Ecto neural progenitor cell (in vitro differentiated cells): Measurements from ENCODE around the gene NLK.
"Not testable (repeated sequence)": the region's sequence is repeated elsewhere in the genome, so short reads cannot be mapped to it uniquely, and the experiment has no call there.

Experiments used
- DNase-seq: peaks from one replicate; pipeline ENCODE4 v3.0.0-alpha.2; 2018; ENCODE audit warnings: low spot score

The NLK gene

GRCh38 chr17:28072936-28073533, 30.6 kb downstream of the NLK start:
- no peak for DNase-seq

- no peak for DNase-seq
Observed at GRCh38 chr17:28074010-28074409, 31.5 kb downstream of the NLK start.

- DNase-seq: no peak
Observed at GRCh38 chr17:28076144-28076543, 33.7 kb downstream of the NLK start.

DNA sequence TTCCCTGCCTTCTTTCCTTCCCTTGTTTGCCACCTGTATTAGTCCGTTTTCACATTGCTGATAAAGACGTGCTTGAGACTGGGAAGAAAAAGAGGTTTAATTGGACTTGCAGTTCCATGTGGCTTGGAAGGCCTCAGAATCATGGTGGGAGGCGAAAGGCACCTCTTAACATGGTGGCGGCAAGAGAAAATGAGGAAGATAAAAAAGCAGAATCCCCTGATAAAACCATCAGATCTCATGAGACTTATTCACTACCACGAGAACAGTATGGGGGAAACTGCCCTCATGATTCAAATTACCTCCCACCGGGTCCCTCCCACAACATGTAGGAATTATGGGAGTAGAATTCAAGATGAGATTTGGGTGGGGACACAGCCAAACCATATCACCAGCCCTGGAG, 34.7 kb downstream of the NLK start:
- not testable (repeated sequence) for DNase-seq

DNA sequence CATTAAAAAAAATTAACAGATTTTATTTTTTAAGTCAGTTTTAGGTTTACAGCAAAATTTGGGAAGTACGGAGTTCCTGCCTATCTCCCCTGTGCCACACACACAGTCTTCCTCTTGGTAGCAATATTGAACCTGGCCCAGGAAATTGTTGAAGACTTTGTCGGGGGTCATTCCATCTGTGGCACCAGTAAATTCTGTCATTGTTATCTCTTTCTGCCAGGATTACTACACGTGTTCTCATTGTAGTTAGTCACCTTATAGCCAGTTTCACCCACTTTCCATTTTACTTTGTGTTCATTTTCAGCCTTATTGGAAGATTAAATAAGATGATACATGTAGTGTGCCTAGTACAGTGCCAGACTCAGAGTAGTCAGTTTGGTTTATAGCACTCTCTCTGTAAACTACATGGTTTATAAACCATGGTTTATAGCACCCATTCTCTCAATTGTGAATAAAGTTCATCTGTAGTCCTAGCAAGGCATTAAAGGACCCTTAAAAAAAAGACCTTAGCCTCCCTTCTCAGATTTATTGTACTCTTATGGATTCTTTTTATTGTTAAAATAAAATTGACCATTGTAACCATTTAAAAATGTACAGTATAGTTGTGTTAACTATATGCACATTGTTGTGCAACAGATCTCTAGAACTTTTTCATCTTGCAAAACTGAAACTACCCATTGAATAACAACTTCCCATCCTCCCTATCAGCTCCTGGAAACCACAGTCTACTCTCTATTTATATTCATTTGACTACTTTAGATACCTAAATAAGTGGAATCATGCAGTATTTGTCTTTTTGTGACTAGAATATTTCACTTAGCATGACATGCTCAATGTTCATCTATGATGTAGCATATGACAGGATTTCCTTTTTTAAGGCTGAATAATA, 36.1 kb downstream of the NLK start:
- no peak for DNase-seq

DNA sequence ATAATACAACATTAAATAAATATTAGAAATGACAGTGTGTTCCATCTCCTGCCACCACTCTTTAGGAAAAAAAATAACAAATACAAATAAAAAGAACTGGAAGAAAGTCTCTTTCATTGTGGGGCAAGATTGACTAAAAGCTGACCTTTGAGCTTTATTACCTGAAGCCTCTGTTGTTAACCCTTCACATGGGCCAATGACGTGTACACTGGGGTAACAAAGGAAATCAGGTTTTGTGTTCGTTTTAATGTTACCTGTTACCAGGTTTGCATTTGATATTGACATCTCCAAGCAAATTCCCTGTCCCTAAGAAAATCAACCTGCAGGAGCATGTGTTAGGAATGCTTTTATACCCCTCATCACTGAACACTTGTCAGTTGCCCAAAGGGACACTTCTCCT, 39.0 kb downstream of the NLK start:
- no peak for DNase-seq

DNA sequence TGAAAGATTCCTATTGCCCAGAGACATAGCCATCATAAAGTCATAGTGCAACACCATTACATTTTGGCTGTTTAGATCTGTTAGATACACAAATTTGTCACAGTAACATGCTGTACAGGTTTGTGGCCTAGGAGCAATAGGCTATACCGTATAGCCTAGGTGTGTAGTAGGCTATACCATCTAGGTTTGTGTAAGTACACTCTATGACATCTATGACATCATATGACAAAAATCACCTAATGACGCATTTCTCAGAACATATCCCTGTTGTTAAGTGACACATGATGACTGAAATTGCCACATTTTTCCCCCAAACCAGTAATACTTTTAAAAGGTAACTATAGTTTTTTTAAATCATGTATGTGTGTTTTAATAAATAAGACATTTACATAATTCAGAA, 43.3 kb downstream of the NLK start:
- no peak for DNase-seq

- no peak for DNase-seq
Observed at GRCh38 chr17:28086519-28086918, 44.0 kb downstream of the NLK start.

DNA sequence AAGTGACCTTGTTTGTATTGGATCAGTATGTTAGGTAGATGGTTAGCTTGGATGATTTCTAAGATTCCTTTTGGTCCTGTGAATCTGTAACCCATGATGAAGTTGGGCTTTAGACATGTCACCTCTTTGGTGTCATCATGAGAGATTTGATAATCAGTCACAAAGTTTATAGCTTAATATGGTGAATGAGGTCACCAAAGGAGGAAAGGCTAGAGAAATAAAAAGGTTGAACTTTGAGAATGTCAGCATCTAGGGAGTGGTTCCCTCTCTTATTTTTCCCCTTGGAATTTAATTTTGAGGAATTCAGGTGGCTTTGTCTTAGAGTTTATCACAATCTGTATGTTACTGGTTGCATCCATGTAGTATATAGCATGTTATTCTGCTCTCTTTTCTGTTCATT, 45.3 kb downstream of the NLK start:
- DNase-seq: no peak

DNA sequence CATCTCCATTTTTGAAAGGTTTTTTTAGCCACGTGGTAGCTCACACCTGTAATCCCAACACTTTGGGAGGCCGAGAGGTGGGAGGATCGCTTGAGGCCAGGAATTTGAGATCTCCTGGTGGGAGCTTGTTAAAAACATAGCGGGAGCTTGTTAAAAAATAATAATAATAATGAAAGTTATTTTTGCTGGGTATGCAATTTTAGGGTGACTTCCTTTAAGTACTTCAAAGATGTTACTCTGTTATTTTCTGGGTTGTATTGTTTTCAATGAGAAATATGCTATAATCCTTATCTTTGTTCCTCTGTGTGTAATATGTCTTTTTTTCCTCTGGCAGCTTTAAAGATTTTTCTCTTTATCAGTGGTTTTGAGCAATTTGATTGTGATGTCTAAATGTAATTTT, 48.1 kb downstream of the NLK start:
- no peak for DNase-seq

DNA sequence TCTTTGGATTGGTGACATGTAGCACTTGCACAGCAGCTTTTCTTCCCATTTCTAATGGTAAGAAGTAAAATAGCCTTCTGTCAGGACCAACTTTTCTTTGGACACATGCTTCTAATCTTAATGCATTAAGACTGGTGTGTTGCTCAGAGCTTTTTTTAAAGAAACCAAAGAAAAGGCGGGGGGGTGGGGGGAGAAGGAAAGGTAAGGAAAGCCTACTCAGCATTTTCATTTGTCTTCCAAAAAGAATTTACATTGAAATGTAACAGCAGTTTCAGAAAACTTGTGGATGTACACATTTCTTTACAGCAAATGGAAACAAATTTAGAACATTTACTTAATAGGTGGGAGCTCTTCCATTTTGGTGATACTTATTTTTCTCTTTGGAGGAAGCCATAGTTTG, 49.6 kb downstream of the NLK start:
- no peak for DNase-seq

GRCh38 chr17:28093999-28094716, 51.7 kb downstream of the NLK start:
- DNase-seq: no peak

GRCh38 chr17:28096756-28097155, 54.3 kb downstream of the NLK start:
- no peak for DNase-seq

DNA sequence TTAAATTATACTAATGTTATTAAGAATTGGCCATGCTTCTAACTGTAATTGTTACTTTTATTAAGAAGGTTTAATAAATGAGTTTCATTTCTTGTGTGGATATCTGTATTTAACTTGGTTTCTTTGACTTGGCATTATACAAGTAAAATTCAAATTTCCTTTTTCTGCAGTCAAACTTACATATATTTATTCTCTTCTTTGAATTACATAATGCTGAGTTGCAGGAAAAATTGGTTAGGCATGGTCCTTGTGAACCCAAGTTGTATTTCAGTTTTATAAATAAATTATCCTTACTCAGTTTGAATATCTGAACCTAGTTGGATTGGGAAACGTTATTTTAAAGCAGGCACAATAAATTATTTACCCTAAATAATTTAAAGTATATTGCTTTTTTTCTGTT, 54.8 kb downstream of the NLK start:
- DNase-seq: no peak

DNA sequence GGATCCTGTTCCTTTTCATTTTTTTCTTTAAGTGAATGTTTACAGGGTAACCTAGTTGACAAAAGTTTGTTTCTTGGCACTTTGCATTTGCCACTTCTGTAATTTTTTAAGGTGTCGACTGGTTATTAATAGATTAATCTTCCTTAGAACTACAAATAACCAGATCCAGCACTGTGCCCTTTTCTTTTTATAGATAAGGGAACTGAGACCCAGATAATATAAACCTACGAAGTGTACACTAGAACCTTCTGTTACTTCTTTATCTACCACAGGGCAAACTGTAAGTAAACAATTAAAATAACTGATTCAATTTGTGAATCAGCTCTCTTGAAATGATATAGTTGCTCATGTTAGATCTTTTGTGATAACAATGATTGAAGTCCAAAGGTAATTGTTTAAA, 55.4 kb downstream of the NLK start:
- DNase-seq: no peak

GRCh38 chr17:28098591-28098990, 56.1 kb downstream of the NLK start:
- not testable (repeated sequence) for DNase-seq

DNA sequence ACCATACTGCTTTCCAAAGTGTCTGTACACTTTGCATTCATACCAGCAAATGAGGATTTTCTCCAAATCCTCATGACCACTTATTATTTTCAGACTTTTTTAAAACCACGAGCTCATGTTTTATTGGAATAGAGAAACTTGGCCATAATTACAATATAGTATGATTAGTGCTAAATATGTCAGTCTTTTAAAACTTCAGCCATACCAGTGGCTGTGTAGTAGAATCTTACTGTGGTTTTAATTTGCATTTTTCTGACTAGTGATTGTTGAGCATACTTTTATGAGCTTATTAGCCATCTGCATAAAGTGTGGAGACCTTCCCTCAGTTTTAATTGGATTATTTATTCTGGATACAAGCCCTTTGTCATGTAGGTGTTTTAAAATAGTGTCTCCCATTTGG, 57.8 kb downstream of the NLK start:
- no peak for DNase-seq

- no peak for DNase-seq
Observed at GRCh38 chr17:28100936-28101335, 58.5 kb downstream of the NLK start.

DNA sequence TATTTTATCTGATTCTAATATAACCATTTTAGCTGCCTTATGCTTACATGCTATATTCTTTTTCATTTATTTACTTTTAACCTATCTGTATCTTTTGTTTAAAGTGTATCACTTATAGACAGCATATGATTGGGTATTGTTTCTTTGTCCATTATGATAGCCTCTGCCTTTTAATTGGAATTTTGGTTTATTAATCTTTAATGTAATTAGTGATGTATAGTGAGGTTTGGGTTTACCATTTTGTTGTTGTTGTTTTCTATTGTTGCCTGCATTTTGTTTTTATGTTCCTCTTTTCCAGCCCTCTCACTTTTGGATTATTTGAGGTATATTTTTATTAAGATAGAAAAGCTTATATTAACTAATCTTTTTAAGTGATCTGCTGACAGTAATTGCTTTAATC, 59.4 kb downstream of the NLK start:
- no peak for DNase-seq

DNA sequence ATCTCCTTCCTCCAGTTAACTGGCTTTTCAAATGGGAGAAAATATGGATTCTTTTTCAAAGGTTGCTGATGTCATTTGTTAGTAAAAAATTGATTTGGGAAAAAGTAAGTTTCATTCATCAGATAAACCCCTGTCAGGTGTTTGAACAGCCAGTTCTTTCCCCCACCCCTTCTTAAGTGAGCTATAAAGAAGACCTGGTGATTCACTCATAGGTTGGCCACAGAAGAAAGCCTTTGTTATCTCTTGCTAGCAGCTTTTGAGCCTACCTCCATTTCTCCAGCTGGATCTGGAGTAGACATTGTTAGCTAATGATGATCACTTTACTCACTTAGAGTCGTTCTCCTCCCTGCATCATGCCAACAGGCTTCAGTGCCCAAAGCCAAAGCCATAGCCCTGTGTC, 63.0 kb downstream of the NLK start:
- DNase-seq: no peak

DNA sequence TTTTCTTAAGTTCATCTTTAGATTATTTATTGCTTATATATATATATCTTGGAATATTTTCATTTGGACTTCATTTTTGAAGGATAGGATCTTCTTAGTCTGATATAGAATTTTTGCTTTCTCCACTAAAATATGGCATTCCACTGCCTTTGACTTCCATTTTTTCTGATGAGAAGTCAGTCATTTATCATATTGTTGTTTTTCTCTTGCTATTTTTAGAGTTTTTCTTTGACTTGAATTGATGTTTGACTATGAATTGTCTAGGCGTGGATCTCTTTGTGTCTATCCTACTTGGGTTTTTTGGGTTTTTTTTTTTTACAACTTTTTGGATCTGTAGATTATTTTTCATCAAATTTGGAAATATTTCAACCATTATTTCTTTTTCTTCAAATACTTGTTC, 67.7 kb downstream of the NLK start:
- DNase-seq: no peak

DNA sequence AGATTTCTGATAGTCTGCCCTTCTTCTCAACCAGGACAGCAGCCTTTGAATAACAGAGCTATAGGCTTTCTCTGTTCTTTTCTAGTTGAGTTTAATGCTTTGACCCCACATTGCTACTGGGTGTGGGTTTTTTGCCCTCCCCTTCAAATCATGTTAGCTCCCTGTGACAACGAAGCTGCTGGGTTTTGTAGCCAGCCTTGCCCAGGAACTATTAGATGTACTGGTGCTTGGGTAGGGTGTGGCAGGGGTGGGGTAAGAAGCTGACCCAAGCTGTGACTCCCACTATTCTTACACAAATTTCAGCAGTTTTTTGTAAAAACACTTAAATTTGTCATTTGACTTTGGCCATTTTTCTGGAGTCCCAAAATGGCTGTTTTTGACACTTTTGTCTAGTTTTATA, 69.7 kb downstream of the NLK start:
- no peak for DNase-seq

GRCh38 chr17:28112606-28113005, 70.1 kb downstream of the NLK start:
- DNase-seq: no peak
